ENCODE results near the gene GALNT13. TPM values are rescaled to one million over a fixed set of nuclear protein-coding genes. Genes with fewer than 3 reads are reported as not detected.

The GALNT13 gene
- total RNA-seq, 2 experiments from 2014 or later = 0.26 to 0.64 TPM

DNA sequence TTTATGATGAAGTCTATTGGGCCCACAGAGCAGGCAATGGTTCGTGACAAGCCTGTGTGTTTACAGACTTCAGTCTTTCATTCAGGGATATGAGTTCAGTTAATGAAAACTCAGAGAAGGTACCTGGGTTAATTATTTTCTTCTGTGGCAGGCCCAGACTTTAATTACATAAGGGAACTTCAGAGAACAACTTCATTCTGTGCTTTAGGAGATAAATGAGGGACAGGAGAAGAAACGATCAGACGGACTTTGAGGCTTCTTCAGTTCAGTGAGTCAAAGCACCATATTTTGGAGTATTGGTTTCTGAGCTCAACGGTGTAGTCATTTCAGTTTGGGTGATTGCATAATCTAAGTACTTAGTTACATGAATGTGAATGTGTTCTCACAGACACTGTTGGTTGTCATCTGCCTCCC is 623.7 kb downstream of the GALNT13 start:
- Mint-ChIP-seq H3K27me3 (no peaks in the 10 kb centered on the region), H3K4me3 (no peak overlapping the region), H3K4me1 (no peaks in the 10 kb centered on the region), H3K36me3 (no peaks in the 10 kb centered on the region), H3K9me3 (peaks cover 3% of the 10 kb centered on the region), H3K27ac (no peak overlapping the region)
- DNase-seq (no peak), ATAC-seq (ENCODE audit: low read depth) (no peak)
- POLR2A ChIA-PET = no interaction called here

DNA sequence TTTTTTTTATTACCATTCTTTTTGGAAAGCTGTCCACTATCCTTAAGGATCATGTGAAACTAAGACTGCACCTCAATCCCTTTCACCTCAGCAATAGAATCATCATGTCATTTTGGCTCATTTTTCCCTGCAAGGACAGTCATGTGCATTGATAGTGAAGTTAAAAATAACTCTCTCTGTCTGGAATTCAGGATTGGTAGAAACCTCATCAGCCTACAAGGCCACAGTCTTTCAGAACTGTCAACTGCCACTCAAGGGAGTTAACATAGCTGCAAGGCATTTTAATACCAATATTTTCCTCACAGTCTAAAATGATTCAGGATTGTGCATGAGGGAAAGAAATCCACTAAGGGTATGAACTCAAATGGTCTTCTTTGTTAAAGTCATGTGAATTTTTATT is 625.3 kb downstream of the GALNT13 start:
- ATAC-seq (ENCODE audit: low read depth) (no peak), DNase-seq (no peak)
- H3K36me3 Mint-ChIP-seq = no peaks in the 10 kb centered on the region
- no peaks in the 10 kb centered on the region for H3K4me1 Mint-ChIP-seq
- peaks cover 3% of the 10 kb centered on the region for H3K9me3 Mint-ChIP-seq
- peaks cover 2% of the 10 kb centered on the region for H3K27me3 Mint-ChIP-seq
- no peak overlapping the region for H3K4me3 Mint-ChIP-seq
- POLR2A ChIA-PET = no interaction called here
- H3K27ac Mint-ChIP-seq = no peak overlapping the region
